Common myeloid progenitor, CD34-positive (primary cell): ENCODE measurements around the gene BRICD5.

ENCODE experiments used
- CTCF ChIA-PET: fragments of 350-600 bp; sonication (Branson Sonifier 250); formaldehyde crosslinking; loops from one replicate; lab custom pipeline; 2021; ENCODE audit warnings: antibody characterized with exemption; lab: Charles Lee
- POLR2A ChIA-PET: fragments of 350-600 bp; sonication (Branson Sonifier 250); formaldehyde crosslinking; loops from one replicate; lab custom pipeline; 2021; ENCODE audit warnings: antibody characterized with exemption; lab: Charles Lee
- DNase-seq, 3 donors: peaks; one replicate each; pipeline versions ENCODE4 v3.0.0 to v3.0.0-alpha.2; 2013
- H3K27ac ChIP-seq, 2 experiments: 1 replicate in 1 of 2; 2 replicates in 1 of 2; pipeline ENCODE4 v1.7.0; 2013; ENCODE audit warnings: inconsistent platforms in 2 of 2, low read length in 2 of 2, mild to moderate bottlenecking in 2 of 2, low read depth in 1 of 2, moderate library complexity in 1 of 2; ENCODE audit not compliant: severe bottlenecking in 2 of 2, insufficient read depth in 1 of 2, poor library complexity in 1 of 2
- H3K27me3 ChIP-seq, 5 experiments: replicated peaks in 2 of 5; 1 replicate in 3 of 5; 2 replicates in 2 of 5; pipeline versions ENCODE4 v1.6.1 to v1.7.0; 2013; ENCODE audit warnings: low read length in 4 of 5, mild to moderate bottlenecking in 2 of 5, moderate library complexity in 2 of 5, inconsistent platforms in 1 of 5; ENCODE audit not compliant: insufficient read depth in 5 of 5, control insufficient read depth in 4 of 5
- H3K36me3 ChIP-seq, 4 experiments: 1 replicate in 2 of 4; 2 replicates in 2 of 4; pipeline versions ENCODE4 v1.6.1 to v1.7.0; 2013; ENCODE audit warnings: low read length in 3 of 4, control low read depth in 1 of 4, mild to moderate bottlenecking in 1 of 4; ENCODE audit not compliant: control insufficient read depth in 4 of 4, insufficient read depth in 4 of 4
- H3K4me1 ChIP-seq, 4 experiments: 1 replicate in 3 of 4; 2 replicates in 1 of 4; pipeline versions ENCODE4 v1.6.1 to v1.7.1; 2013; ENCODE audit warnings: low read length in 3 of 4, mild to moderate bottlenecking in 3 of 4, control low read depth in 1 of 4, inconsistent platforms in 1 of 4, moderate library complexity in 1 of 4; ENCODE audit not compliant: control insufficient read depth in 4 of 4, insufficient read depth in 4 of 4; ENCODE audit errors: control extremely low read depth in 1 of 4
- H3K4me3 ChIP-seq, 7 experiments: 1 replicate in 4 of 7; 2 replicates in 3 of 7; pipeline versions ENCODE4 v1.5.1 to v1.7.0; 2013; ENCODE audit warnings: mild to moderate bottlenecking in 7 of 7, low read length in 6 of 7, moderate library complexity in 6 of 7, inconsistent platforms in 2 of 7, low read depth in 2 of 7, control low read depth in 1 of 7; ENCODE audit not compliant: insufficient read depth in 4 of 7, control insufficient read depth in 1 of 7; ENCODE audit errors: extremely low read depth in 1 of 7
- H3K9me3 ChIP-seq, 5 experiments: 1 replicate in 4 of 5; 2 replicates in 1 of 5; pipeline versions ENCODE4 v1.6.1 to v1.7.1; 2013; ENCODE audit warnings: low read length in 4 of 5, mild to moderate bottlenecking in 2 of 5, inconsistent platforms in 1 of 5, low read depth in 1 of 5, moderate library complexity in 1 of 5; ENCODE audit not compliant: control insufficient read depth in 4 of 5, insufficient read depth in 2 of 5; ENCODE audit errors: control extremely low read depth in 1 of 5
- WGBS: methylation state at CpG from one replicate; pipeline ENCODE4 v1.1.5; 2013; ENCODE audit not compliant: insufficient coverage; 5-methylcytosine and 5-hydroxymethylcytosine counted together

Gene BRICD5

GRCh38 chr16:2199621-2200139 is 11.0 kb downstream of the BRICD5 start:
- DNase-seq: no peak
- H3K27ac ChIP-seq: no peak overlapping the region
- peaks cover 0 to 18% (median 14%) of the 10 kb centered on the region in 4 experiments for H3K4me1 ChIP-seq
- H3K36me3 ChIP-seq: no peaks in the 10 kb centered on the region
- H3K27me3 ChIP-seq: peaks cover 8 to 46% (median 26%) of the 10 kb centered on the region in 5 experiments
- ChIA-PET POLR2A (no interaction called here), CTCF (no interaction called here)
- no peak overlapping the region for H3K4me3 ChIP-seq
- 84% methylated on average over 7 of the region's 14 CpGs for WGBS
- H3K9me3 ChIP-seq: no peaks in the 10 kb centered on the region

GRCh38 chr16:2199095-2199494 is 11.6 kb downstream of the BRICD5 start:
- Histone ChIP-seq H3K9me3 (no peaks in the 10 kb centered on the region), H3K4me1 (peaks cover 0 to 16% (median 11%) of the 10 kb centered on the region in 4 experiments), H3K4me3 (no peak overlapping the region), H3K27me3 (peaks cover 8 to 52% (median 26%) of the 10 kb centered on the region in 5 experiments), H3K27ac (no peak overlapping the region), H3K36me3 (no peaks in the 10 kb centered on the region)
- 94% methylated on average over 4 of the region's 5 CpGs for WGBS
- CTCF ChIA-PET: no interaction called here
- no peak for DNase-seq
- POLR2A ChIA-PET: no interaction called here

- Histone ChIP-seq H3K9me3 (no peaks in the 10 kb centered on the region), H3K36me3 (no peaks in the 10 kb centered on the region), H3K4me1 (peaks cover 0 to 16% (median 11%) of the 10 kb centered on the region in 4 experiments), H3K27ac (no peak overlapping the region), H3K27me3 (peaks cover 8 to 60% (median 28%) of the 10 kb centered on the region in 5 experiments), H3K4me3 (no peak overlapping the region)
- DNase-seq: no peak
- CTCF ChIA-PET: no interaction called here
- 100% methylated on average over 2 of the region's 4 CpGs for WGBS
- POLR2A ChIA-PET: no interaction called here
Observed at GRCh38 chr16:2198283-2198682, 12.4 kb downstream of the BRICD5 start.

- Histone ChIP-seq H3K4me3 (no peak overlapping the region), H3K9me3 (no peaks in the 10 kb centered on the region), H3K4me1 (peaks cover 0 to 16% (median 11%) of the 10 kb centered on the region in 4 experiments), H3K27me3 (peaks cover 8 to 61% (median 28%) of the 10 kb centered on the region in 5 experiments), H3K36me3 (no peaks in the 10 kb centered on the region), H3K27ac (no peak overlapping the region)
- POLR2A ChIA-PET: no interaction called here
- WGBS: 91% methylated on average over 3 of the region's 6 CpGs
- DNase-seq: no peak
- CTCF ChIA-PET: no interaction called here
Observed at GRCh38 chr16:2197765-2198164, 12.9 kb downstream of the BRICD5 start.

GRCh38 chr16:2196981-2197511 is 13.6 kb downstream of the BRICD5 start:
- peaks cover 8 to 61% (median 28%) of the 10 kb centered on the region in 5 experiments for H3K27me3 ChIP-seq
- peak overlapping the region in 4 of 7 experiments; percentile 23 to 48 (median 36) for H3K4me3 ChIP-seq
- 15% methylated on average over 26 of the region's 32 CpGs for WGBS
- no peaks in the 10 kb centered on the region for H3K36me3 ChIP-seq
- no peaks in the 10 kb centered on the region for H3K9me3 ChIP-seq
- H3K27ac ChIP-seq: no peak overlapping the region
- no peak for DNase-seq
- CTCF ChIA-PET: interaction anchor here (0.6 kb wide), 1 partner anchor 104 kb away, joined by 3 read pairs; no protein-coding TSS in a partner anchor
- POLR2A ChIA-PET: no interaction called here
- H3K4me1 ChIP-seq: peaks cover 0 to 16% (median 11%) of the 10 kb centered on the region in 4 experiments

GRCh38 chr16:2196162-2196980 is 14.3 kb downstream of the BRICD5 start, which contains the start of gene CASKIN1:
CASKIN1 (minus strand) TSS chr16:2196605; CDS start chr16:2196432, 173 bp downstream.
- H3K4me3 ChIP-seq: peak within 1 kb of the TSS in 5 of 7 experiments; percentile 19 to 55 (median 43)
- peaks cover 8 to 61% (median 28%) of the 10 kb centered on the region in 5 experiments for H3K27me3 ChIP-seq
- H3K27ac ChIP-seq: no peak within 1 kb of the TSS
- no peaks in the 10 kb centered on the region for H3K36me3 ChIP-seq
- POLR2A ChIA-PET: interaction anchor here (1.0 kb wide), 1 partner anchor 54 kb away, joined by 3 read pairs; no protein-coding TSS in a partner anchor
- no peaks in the 10 kb centered on the region for H3K9me3 ChIP-seq
- peaks cover 0 to 16% (median 11%) of the 10 kb centered on the region in 4 experiments for H3K4me1 ChIP-seq
- DNase-seq: peak in 2 of 3 donors; percentile 44 to 54
- 0% methylated on average over 64 of the region's 129 CpGs for WGBS
- CTCF ChIA-PET: no interaction called here
